Measurements from ENCODE around the gene RHOH. TPM values are rescaled to one million over a fixed set of nuclear protein-coding genes. Genes with fewer than 3 reads are reported as not detected.
"Not testable (repeated sequence)": the region's sequence is repeated elsewhere in the genome, so short reads cannot be mapped to it uniquely, and the experiment has no call there.

RHOH gene
- total and polyA plus RNA-seq, 2 of the 13 experiments (the other 11 are each of a cell fraction or from before 2014, with no cell fraction given), result 0.57 TPM; not detected in 1

DNA sequence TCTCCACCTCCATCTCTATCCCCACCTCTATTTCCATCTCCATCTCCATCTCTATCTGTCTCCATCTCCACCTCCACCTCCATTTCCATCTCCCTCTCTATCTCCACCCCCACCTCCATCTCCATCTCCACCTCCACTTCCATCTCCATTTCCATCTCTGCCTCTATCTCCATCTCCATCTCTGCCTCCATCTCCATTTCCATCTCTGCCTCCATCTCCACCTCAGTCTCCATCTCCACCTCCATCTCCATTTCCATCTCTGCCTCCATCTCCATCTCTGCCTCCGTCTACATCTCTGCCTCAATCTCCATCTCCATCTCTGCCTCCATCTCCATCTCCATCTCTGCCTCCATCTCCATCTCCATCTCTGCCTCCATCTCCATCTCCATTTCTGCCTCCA lies 97.5 kb downstream of the RHOH start:
- ChIA-PET CTCF (ENCODE audit: low intra/inter-chr PET ratio, low total read pairs) (no interaction called here), POLR2A (no interaction called here)
- ATAC-seq, result no peak
- DNase-seq (ENCODE audit: low spot score), result no peak
- Histone ChIP-seq H3K9ac (ENCODE audit: insufficient read depth, low read depth, low read length) (no peak overlapping the region), H3K4me2 (ENCODE audit: low read depth, low read length) (no peak overlapping the region), H3K4me1 (ENCODE audit: insufficient read depth, low read length) (no peaks in the 10 kb centered on the region), H4K20me1 (ENCODE audit: insufficient read depth, low read length) (no peaks in the 10 kb centered on the region), H3K36me3 (replicated peaks in 1 of 2; ENCODE audit: control insufficient read depth in 1 of 2, insufficient read depth in 2 of 2, low read length in 2 of 2) (no peaks in the 10 kb centered on the region), H2AFZ (ENCODE audit: low read length) (no peak overlapping the region), H3K27me3 (ENCODE audit: control insufficient read depth in 1 of 2, insufficient read depth in 2 of 2, low read length in 2 of 2) (no peaks in the 10 kb centered on the region), H3K9me3 (ENCODE audit: low read length) (peaks cover 21% of the 10 kb centered on the region), H3K27ac (ENCODE audit: extremely low read length, insufficient read depth, low read length) (no peak overlapping the region), H3K79me2 (ENCODE audit: insufficient read depth, low read length) (no peaks in the 10 kb centered on the region), H3K4me3 (replicated peaks in 1 of 3; ENCODE audit: insufficient read depth in 1 of 3, low read depth in 2 of 3, low read length in 3 of 3) (no peak overlapping the region)
- 50% methylated on average over 1 of the region's 1 CpG for WGBS (ENCODE audit: low lambda C conversion rate)
- intact Hi-C loops (cut with micrococcal nuclease; ENCODE audit: unreplicated experiment) (no loop called here), in situ Hi-C loops (cut with HindIII; ENCODE audit: extremely low pct_ligation_motif_present, low pct_unique_long_range_greater_than_20kb) (no loop called here)
- FAIRE-seq, result no peak
- TF ChIP-seq ZNF878 (CRISPR knock-in tag; IDR thresholded peaks at IDR 0.05) (no peak), SOX13 (IDR thresholded peaks at IDR 0.05) (no peak), SOX13 (CRISPR knock-in tag; conservative IDR thresholded peaks at IDR 0.05 in 1 of 2, IDR thresholded peaks at IDR 0.05 in 1 of 2) (no peak), NFYB (CRISPR knock-in tag; IDR thresholded peaks at IDR 0.05) (no peak), ZFP36 (IDR thresholded peaks at IDR 0.05; ENCODE audit: borderline replicate concordance, low read depth, low read length, partially characterized antibody) (no peak), SRSF9 (IDR thresholded peaks at IDR 0.05; ENCODE audit: borderline replicate concordance, insufficient read depth, low read depth, low read length, poor library complexity, severe bottlenecking) (no peak), ZNF180 (CRISPR knock-in tag; IDR thresholded peaks at IDR 0.05; ENCODE audit: borderline replicate concordance, low read depth) (no peak), ZSCAN30 (CRISPR knock-in tag; IDR thresholded peaks at IDR 0.05) (no peak)
- TF ChIP-seq, protein P1, sequence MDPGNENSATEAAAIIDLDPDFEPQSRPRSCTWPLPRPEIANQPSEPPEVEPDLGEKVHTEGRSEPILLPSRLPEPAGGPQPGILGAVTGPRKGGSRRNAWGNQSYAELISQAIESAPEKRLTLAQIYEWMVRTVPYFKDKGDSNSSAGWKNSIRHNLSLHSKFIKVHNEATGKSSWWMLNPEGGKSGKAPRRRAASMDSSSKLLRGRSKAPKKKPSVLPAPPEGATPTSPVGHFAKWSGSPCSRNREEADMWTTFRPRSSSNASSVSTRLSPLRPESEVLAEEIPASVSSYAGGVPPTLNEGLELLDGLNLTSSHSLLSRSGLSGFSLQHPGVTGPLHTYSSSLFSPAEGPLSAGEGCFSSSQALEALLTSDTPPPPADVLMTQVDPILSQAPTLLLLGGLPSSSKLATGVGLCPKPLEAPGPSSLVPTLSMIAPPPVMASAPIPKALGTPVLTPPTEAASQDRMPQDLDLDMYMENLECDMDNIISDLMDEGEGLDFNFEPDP (CRISPR knock-in tag; conservative IDR thresholded peaks at IDR 0.05), result no peak
- no TSS peak for BruUV-seq (replicated peaks)

DNA sequence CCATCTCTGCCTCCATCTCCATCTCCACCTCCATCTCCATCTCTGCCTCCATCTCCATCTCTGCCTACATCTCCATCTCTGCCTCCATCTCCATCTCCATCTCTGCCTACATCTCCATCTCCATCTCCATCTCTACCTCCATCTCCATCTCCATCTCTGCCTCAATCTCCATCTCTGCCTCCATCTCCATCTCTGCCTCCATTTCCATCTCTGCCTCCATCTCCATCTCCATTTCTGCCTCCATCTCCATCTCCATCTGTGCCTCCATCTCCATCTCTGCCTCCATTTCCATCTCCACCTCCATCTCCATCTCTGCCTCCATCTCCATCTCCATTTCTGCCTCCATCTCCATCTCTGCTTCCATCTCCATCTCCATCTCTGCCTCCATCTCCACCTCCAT lies 98.2 kb downstream of the RHOH start:
- BruUV-seq (replicated peaks); POLR2A ChIA-PET; H3K4me1 ChIP-seq (ENCODE audit: insufficient read depth, low read length); FAIRE-seq; intact Hi-C loops (cut with micrococcal nuclease; ENCODE audit: unreplicated experiment); H4K20me1 ChIP-seq (ENCODE audit: insufficient read depth, low read length); H3K4me3 ChIP-seq (replicated peaks in 1 of 3; ENCODE audit: insufficient read depth in 1 of 3, low read depth in 2 of 3, low read length in 3 of 3); in situ Hi-C loops (cut with HindIII; ENCODE audit: extremely low pct_ligation_motif_present, low pct_unique_long_range_greater_than_20kb); ATAC-seq; CTCF ChIA-PET (ENCODE audit: low intra/inter-chr PET ratio, low total read pairs); H3K4me2 ChIP-seq (ENCODE audit: low read depth, low read length); H3K27me3 ChIP-seq (ENCODE audit: control insufficient read depth in 1 of 2, insufficient read depth in 2 of 2, low read length in 2 of 2); H3K36me3 ChIP-seq (replicated peaks in 1 of 2; ENCODE audit: control insufficient read depth in 1 of 2, insufficient read depth in 2 of 2, low read length in 2 of 2); H3K27ac ChIP-seq (ENCODE audit: extremely low read length, insufficient read depth, low read length); H3K79me2 ChIP-seq (ENCODE audit: insufficient read depth, low read length); DNase-seq (ENCODE audit: low spot score); H2AFZ ChIP-seq (ENCODE audit: low read length); H3K9ac ChIP-seq (ENCODE audit: insufficient read depth, low read depth, low read length): not testable (repeated sequence)
- H3K9me3 ChIP-seq (ENCODE audit: low read length), result peaks cover 21% of the 10 kb centered on the region

Measured in HepG2 (cell line).